Neural crest cell (in vitro differentiated cells): ENCODE results near the gene FOXI2. TPM values are rescaled to one million over a fixed set of nuclear protein-coding genes. Genes with fewer than 3 reads are reported as not detected.
A peak's percentile ranks its signal among the peaks of the same experiment; 100 is the strongest.

Experiments used
- DNase-seq: peaks from one replicate; pipeline ENCODE4 v3.0.0; 2021; ENCODE audit warnings: low read depth, mixed read lengths, low spot score
- H3K27ac Mint-ChIP-seq: one replicate; pipeline ENCODE4 v1.8.0; 2021; ENCODE audit warnings: mild to moderate bottlenecking, mixed read lengths; ENCODE audit not compliant: unreplicated experiment
- H3K27me3 Mint-ChIP-seq: 2 replicates; pipeline ENCODE4 v1.8.0; 2021; ENCODE audit warnings: low read depth, mild to moderate bottlenecking, mixed read lengths
- H3K36me3 Mint-ChIP-seq: 2 replicates; pipeline ENCODE4 v1.8.0; 2021; ENCODE audit warnings: low read depth, mild to moderate bottlenecking, mixed read lengths
- H3K4me1 Mint-ChIP-seq: 2 replicates; pipeline ENCODE4 v1.8.0; 2021; ENCODE audit warnings: mixed read lengths
- H3K4me3 Mint-ChIP-seq: one replicate; pipeline ENCODE4 v1.8.0; 2021; ENCODE audit warnings: mild to moderate bottlenecking, mixed read lengths
- H3K9me3 Mint-ChIP-seq: 2 replicates; pipeline ENCODE4 v1.8.0; 2021; ENCODE audit warnings: mixed read lengths
- CTCF ChIP-seq: fragments of 200-600 bp; sonication (generic); conservative IDR thresholded peaks from 2 replicates; pipeline ENCODE4 v1.5.0; 2021; ENCODE audit warnings: antibody characterized with exemption, mild to moderate bottlenecking
- total RNA-seq: library from RNA; stranded (reverse); gene quantifications from 2 replicates; pipeline ENCODE4 v1.2.1, GENCODE V29; 2021

The FOXI2 gene
- total RNA-seq, 1 donor from 2014 or later, result not detected

DNA sequence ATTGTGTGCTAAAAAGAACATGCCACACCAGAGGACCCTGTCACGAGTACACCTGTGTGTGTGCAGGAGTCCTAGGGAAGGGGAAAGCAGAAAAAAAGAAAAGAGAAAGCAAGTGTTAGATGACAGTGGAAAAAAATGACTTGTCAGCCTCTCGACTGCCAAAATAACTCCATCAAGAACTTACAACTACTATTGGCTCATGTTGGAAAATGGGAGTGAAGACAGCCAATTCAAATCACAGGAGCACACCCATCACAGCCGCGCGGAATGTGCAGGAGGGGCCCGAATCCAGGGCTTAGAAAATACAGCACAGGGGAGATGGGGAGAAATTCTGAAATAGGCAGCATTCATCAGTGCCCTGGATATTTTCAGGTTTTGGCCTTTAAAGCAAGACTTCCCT is 38.1 kb upstream of the FOXI2 start:
- no peaks in the 10 kb centered on the region for H3K36me3 Mint-ChIP-seq
- H3K9me3 Mint-ChIP-seq, result no peaks in the 10 kb centered on the region
- no peak overlapping the region for H3K27ac Mint-ChIP-seq
- H3K27me3 Mint-ChIP-seq, result peaks cover 14% of the 10 kb centered on the region
- TF ChIP-seq CTCF, result no peak
- H3K4me3 Mint-ChIP-seq, result no peak overlapping the region
- no peak for DNase-seq
- no peaks in the 10 kb centered on the region for H3K4me1 Mint-ChIP-seq

- no peak for DNase-seq
These were observed 37.7 kb upstream of the FOXI2 start for GRCh38 chr10:127699311-127699710.

DNA sequence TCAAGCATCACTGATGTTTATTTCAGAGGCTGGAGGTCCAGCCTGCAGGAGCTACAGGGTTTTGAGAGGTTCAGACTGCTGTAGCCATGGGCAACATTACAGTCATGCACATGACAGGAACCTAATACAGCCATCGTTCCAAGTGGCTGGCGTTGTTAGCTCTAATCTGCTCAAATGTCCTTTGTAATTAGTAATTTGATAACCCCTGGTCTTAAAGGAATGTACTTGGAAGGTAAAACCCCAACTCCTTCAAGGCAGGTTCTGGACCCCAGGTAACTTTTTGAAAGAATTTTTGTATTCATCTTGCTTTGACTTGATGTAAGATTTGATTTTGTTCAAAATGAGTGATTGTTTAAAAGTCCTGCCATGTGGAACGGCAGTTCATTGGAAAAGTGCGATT is 34.7 kb upstream of the FOXI2 start:
- DNase-seq, result no peak
- Mint-ChIP-seq H3K36me3 (no peaks in the 10 kb centered on the region), H3K4me3 (no peak overlapping the region), H3K4me1 (no peaks in the 10 kb centered on the region), H3K27ac (no peak overlapping the region), H3K9me3 (no peaks in the 10 kb centered on the region), H3K27me3 (peaks cover 35% of the 10 kb centered on the region)
- no peak for TF ChIP-seq CTCF

More at GRCh38 chr10:127699311-127699710, 37.7 kb upstream of the FOXI2 start:
- H3K27ac Mint-ChIP-seq, result no peak overlapping the region
- H3K4me3 Mint-ChIP-seq, result no peak overlapping the region
- H3K36me3 Mint-ChIP-seq, result no peaks in the 10 kb centered on the region
- no peaks in the 10 kb centered on the region for H3K4me1 Mint-ChIP-seq
- TF ChIP-seq CTCF, result no peak
- peaks cover 14% of the 10 kb centered on the region for H3K27me3 Mint-ChIP-seq
- H3K9me3 Mint-ChIP-seq, result no peaks in the 10 kb centered on the region

- TF ChIP-seq CTCF, result no peak
- no peaks in the 10 kb centered on the region for H3K36me3 Mint-ChIP-seq
- DNase-seq, result no peak
- H3K27ac Mint-ChIP-seq, result no peak overlapping the region
- H3K4me3 Mint-ChIP-seq, result no peak overlapping the region
- peaks cover 21% of the 10 kb centered on the region for H3K27me3 Mint-ChIP-seq
- H3K9me3 Mint-ChIP-seq, result no peaks in the 10 kb centered on the region
- no peaks in the 10 kb centered on the region for H3K4me1 Mint-ChIP-seq
These were observed 21.7 kb upstream of the FOXI2 start for GRCh38 chr10:127715249-127715648.

DNA sequence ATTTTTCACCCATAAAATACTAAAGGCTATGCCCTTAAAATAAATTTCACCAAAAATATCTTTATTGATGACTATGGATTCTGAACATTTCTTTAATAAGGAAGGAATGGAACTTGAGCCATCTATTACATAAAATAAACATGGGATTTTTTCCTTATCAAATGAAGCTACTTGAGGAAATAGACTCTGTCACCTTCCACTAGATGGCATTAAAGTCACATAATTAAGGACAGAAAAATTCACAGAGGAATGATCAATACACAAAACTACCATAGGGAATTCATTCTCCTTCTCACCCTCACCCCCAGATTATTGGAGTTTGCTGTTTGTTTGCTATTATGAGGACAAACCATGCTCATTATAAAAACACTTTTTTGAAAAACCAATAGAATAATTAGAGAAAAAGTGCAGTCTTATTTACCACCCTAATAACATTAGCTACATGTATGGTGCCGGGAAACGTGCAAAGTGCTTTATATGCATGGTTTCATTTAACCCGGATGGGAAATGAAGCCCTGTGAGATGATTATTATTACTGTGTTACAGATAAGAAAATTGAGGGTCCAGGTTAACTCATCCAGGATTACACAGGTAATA is 21.1 kb upstream of the FOXI2 start:
- Mint-ChIP-seq H3K36me3 (no peaks in the 10 kb centered on the region), H3K27ac (no peak overlapping the region), H3K4me3 (no peak overlapping the region), H3K27me3 (peaks cover 18% of the 10 kb centered on the region), H3K4me1 (no peaks in the 10 kb centered on the region), H3K9me3 (no peaks in the 10 kb centered on the region)
- no peak for DNase-seq
- peak; percentile 78 for TF ChIP-seq CTCF

DNA sequence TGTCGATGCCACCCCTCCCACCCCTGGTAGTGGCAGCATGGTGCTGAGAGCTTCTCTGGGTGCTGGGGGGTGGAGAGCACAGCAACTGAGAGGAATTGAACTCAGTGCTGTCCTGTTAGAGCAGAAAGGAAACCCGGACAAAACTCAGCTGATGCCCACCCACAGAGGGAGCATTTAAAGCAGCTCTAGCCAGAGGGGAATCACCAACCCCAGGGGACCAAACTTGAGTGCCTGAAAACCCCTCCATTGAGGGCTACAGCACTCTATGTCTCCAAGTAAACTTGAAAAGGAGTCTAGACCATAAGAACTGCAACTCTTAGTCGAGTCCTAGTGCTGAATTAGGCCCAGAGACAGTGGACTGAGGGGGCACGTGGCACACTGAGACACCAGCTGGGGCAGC is 16.8 kb upstream of the FOXI2 start:
- Mint-ChIP-seq H3K36me3 (peaks cover 2% of the 10 kb centered on the region), H3K4me3 (no peak overlapping the region), H3K27ac (no peak overlapping the region), H3K27me3 (peaks cover 37% of the 10 kb centered on the region), H3K9me3 (peaks cover 18% of the 10 kb centered on the region), H3K4me1 (no peaks in the 10 kb centered on the region)
- DNase-seq, result no peak
- TF ChIP-seq CTCF, result no peak
